ENCODE data around the gene TPSB2.
"Not testable (repeated sequence)": the region's sequence is repeated elsewhere in the genome, so short reads cannot be mapped to it uniquely, and the experiment has no call there.

TPSB2 gene

GRCh38 chr16:1255276-1256122, 25.5 kb upstream of the TPSB2 start, which contains the start of gene TPSD1:
Gene TPSD1, plus strand, starts transcription at chr16:1256069. Its CDS starts 212 bp downstream, at chr16:1256281.
- H3K4me1 Mint-ChIP-seq, H3K36me3 Mint-ChIP-seq, H3K27ac Mint-ChIP-seq, H3K4me3 Mint-ChIP-seq, H3K9me3 Mint-ChIP-seq: not testable (repeated sequence)
- peak; percentile 25 for ATAC-seq
- peaks cover 39% of the 10 kb centered on the region for H3K27me3 Mint-ChIP-seq

- not testable (repeated sequence) for ATAC-seq
These were observed 24.8 kb upstream of the TPSB2 start for GRCh38 chr16:1254821-1255220.

GRCh38 chr16:1253701-1254364, 23.8 kb upstream of the TPSB2 start:
- not testable (repeated sequence) for H3K4me3 Mint-ChIP-seq, H3K4me1 Mint-ChIP-seq, ATAC-seq, H3K36me3 Mint-ChIP-seq, H3K9me3 Mint-ChIP-seq, H3K27ac Mint-ChIP-seq
- peaks cover 24% of the 10 kb centered on the region for H3K27me3 Mint-ChIP-seq

More at GRCh38 chr16:1254821-1255220, 24.8 kb upstream of the TPSB2 start:
- not testable (repeated sequence) for H3K27ac Mint-ChIP-seq, H3K4me3 Mint-ChIP-seq, H3K9me3 Mint-ChIP-seq, H3K4me1 Mint-ChIP-seq, H3K36me3 Mint-ChIP-seq
- peaks cover 32% of the 10 kb centered on the region for H3K27me3 Mint-ChIP-seq

GRCh38 chr16:1249031-1249755, 19.2 kb upstream of the TPSB2 start:
- peaks cover 30% of the 10 kb centered on the region for H3K27me3 Mint-ChIP-seq
- not testable (repeated sequence) for H3K4me3 Mint-ChIP-seq, H3K9me3 Mint-ChIP-seq, H3K4me1 Mint-ChIP-seq, H3K36me3 Mint-ChIP-seq, H3K27ac Mint-ChIP-seq
- ATAC-seq = peak; percentile 56

GRCh38 chr16:1247903-1248537, 18.0 kb upstream of the TPSB2 start:
- H3K27me3 Mint-ChIP-seq = peaks cover 30% of the 10 kb centered on the region
- H3K4me1 Mint-ChIP-seq, H3K9me3 Mint-ChIP-seq, H3K36me3 Mint-ChIP-seq, H3K27ac Mint-ChIP-seq, ATAC-seq, H3K4me3 Mint-ChIP-seq: not testable (repeated sequence)

- Mint-ChIP-seq H3K4me1 (peaks cover 9% of the 10 kb centered on the region), H3K4me3 (no peak overlapping the region), H3K9me3 (no peaks in the 10 kb centered on the region), H3K27me3 (peaks cover 30% of the 10 kb centered on the region), H3K36me3 (no peaks in the 10 kb centered on the region), H3K27ac (no peak overlapping the region)
- ATAC-seq = no peak
These were observed 15.6 kb upstream of the TPSB2 start for GRCh38 chr16:1245452-1246020.

- Mint-ChIP-seq H3K4me3 (no peak overlapping the region), H3K27ac (no peak overlapping the region), H3K36me3 (no peaks in the 10 kb centered on the region), H3K27me3 (peaks cover 30% of the 10 kb centered on the region), H3K9me3 (no peaks in the 10 kb centered on the region), H3K4me1 (peaks cover 9% of the 10 kb centered on the region)
- ATAC-seq = no peak
These were observed 14.9 kb upstream of the TPSB2 start for GRCh38 chr16:1244881-1245280.

- not testable (repeated sequence) for H3K4me1 Mint-ChIP-seq, H3K27ac Mint-ChIP-seq, ATAC-seq, H3K9me3 Mint-ChIP-seq, H3K36me3 Mint-ChIP-seq, H3K4me3 Mint-ChIP-seq
- H3K27me3 Mint-ChIP-seq = peaks cover 30% of the 10 kb centered on the region
These were observed 14.2 kb upstream of the TPSB2 start for GRCh38 chr16:1243907-1244850.

- H3K4me3 Mint-ChIP-seq, H3K27ac Mint-ChIP-seq, H3K36me3 Mint-ChIP-seq, H3K9me3 Mint-ChIP-seq, H3K4me1 Mint-ChIP-seq, ATAC-seq: not testable (repeated sequence)
- H3K27me3 Mint-ChIP-seq = peaks cover 30% of the 10 kb centered on the region
These were observed 13.4 kb upstream of the TPSB2 start for GRCh38 chr16:1243363-1243762.

GRCh38 chr16:1241081-1241480, 11.1 kb upstream of the TPSB2 start:
- H3K4me1 Mint-ChIP-seq, ATAC-seq, H3K36me3 Mint-ChIP-seq, H3K4me3 Mint-ChIP-seq, H3K27ac Mint-ChIP-seq, H3K9me3 Mint-ChIP-seq: not testable (repeated sequence)
- H3K27me3 Mint-ChIP-seq = peaks cover 12% of the 10 kb centered on the region

- H3K36me3 Mint-ChIP-seq, ATAC-seq, H3K27me3 Mint-ChIP-seq, H3K4me1 Mint-ChIP-seq, H3K4me3 Mint-ChIP-seq, H3K27ac Mint-ChIP-seq, H3K9me3 Mint-ChIP-seq: not testable (repeated sequence)
These were observed 10.5 kb upstream of the TPSB2 start, which contains the start of gene TPSAB1 for GRCh38 chr16:1240436-1240835. Gene TPSAB1, plus strand, starts transcription at chr16:1240705. Its CDS starts 234 bp downstream, at chr16:1240939.

GRCh38 chr16:1239575-1239974, 9.6 kb upstream of the TPSB2 start:
- not testable (repeated sequence) for H3K9me3 Mint-ChIP-seq, H3K36me3 Mint-ChIP-seq, H3K27me3 Mint-ChIP-seq, H3K4me3 Mint-ChIP-seq, H3K27ac Mint-ChIP-seq, H3K4me1 Mint-ChIP-seq
- ATAC-seq = peak; percentile 37

GRCh38 chr16:1238909-1239308, 8.9 kb upstream of the TPSB2 start:
- H3K4me3 Mint-ChIP-seq, H3K27ac Mint-ChIP-seq, H3K9me3 Mint-ChIP-seq, H3K4me1 Mint-ChIP-seq, ATAC-seq, H3K27me3 Mint-ChIP-seq, H3K36me3 Mint-ChIP-seq: not testable (repeated sequence)

- Mint-ChIP-seq H3K9me3 (no peaks in the 10 kb centered on the region), H3K27me3 (no peaks in the 10 kb centered on the region), H3K27ac (no peak overlapping the region), H3K4me1 (no peaks in the 10 kb centered on the region), H3K4me3 (no peak overlapping the region), H3K36me3 (no peaks in the 10 kb centered on the region)
- no peak for ATAC-seq
These were observed 8.0 kb upstream of the TPSB2 start for GRCh38 chr16:1237990-1238389.
